ENCODE results near the gene SEMA7A.
"Not testable (repeated sequence)": the region's sequence is repeated elsewhere in the genome, so short reads cannot be mapped to it uniquely, and the experiment has no call there.

Gene SEMA7A

DNA sequence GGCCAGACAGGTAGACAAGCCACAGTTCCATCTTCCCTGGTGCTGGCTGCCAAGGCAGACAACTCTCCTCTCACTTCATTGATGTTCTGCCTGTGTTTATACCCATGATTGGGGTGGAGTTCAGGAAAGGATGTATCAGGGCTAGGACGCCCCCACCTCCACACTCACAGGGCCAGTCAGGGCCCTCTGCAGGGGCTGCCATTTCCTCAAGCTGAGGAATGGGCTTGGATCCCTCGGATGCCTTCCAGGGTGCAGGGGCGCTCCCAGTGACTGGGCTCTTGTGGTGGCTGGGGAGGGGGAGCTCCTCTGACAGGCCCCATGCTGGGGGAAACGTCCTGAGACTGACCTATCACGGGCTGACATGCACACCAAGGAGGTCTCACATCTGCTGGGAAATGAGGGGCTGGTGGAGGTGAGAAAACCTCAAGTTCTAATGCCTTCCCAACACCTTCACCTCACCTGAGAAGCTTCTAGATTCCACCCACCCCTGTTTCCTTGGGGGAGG, 31.4 kb downstream of the SEMA7A start:
- DNase-seq (ENCODE audit: low read depth in 2 of 2, low spot score in 1 of 2): no peak

DNA sequence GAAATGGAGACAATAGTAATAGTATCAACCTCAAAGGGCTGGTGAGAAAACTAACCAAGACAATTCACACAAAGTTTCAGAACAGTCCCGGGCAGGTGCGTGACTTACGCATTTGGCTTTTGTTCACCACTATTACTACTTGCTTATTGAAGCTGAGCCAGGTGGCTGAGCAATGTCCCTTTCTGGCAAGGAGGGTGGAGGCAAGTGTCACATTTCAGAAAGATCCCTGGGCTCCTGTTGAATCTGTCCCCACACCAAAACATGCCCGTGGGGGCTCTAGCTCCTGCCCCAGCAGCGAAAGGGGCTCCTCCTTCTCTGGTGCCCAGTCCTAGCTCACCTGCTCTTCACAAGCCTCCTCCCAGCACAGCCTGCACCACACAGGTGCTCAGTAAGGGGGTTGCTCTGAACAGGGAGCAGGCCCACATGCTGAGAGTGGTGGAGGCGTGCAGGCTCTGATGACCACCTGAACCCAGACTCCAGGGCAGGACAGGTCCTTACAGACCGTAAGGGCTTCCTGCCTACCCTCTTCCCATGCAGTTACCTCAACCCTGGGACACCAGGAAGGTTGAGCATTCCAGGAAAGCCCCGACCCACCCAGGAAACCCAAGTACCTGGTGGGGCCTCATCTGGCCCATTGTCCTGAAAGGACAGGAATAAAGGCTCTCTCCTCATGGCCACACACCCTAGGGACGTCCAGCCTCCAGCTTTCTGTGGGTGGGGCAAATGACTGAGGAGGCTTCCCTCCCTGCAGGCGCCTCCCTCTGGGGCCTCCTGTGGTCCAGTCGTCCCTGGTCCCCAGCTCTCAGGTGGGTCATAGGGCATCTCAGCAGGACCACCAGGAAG, 32.6 kb downstream of the SEMA7A start:
- DNase-seq (ENCODE audit: low read depth in 2 of 2, low spot score in 1 of 2): no peak

DNA sequence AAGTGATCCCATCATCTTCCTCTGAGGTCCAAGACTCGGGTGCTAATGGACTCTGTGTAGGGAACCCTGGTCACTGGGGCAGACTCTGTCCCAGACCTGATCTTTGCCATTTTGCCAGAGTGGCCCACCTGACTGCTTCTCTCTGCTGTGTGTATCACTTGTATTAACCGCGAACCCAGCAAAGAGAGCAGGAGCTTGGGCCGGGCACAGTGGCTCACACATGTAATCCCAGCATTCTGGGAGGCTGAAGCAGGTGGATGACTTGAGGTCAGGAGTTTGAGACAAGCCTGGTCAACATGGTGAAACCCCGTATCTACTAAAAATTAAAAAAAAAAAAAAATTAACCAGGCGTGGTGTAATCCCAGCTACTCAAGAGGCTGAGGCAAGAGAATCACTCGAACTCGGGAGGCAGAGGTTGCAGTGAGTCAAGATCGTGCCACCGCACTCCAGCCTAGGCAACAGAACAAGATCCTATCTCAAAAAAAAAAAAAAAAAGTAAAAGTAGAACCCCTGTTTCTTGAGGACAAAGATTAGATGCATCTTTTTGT, 33.4 kb downstream of the SEMA7A start:
- DNase-seq (ENCODE audit: low read depth in 2 of 2, low spot score in 1 of 2): no peak

DNA sequence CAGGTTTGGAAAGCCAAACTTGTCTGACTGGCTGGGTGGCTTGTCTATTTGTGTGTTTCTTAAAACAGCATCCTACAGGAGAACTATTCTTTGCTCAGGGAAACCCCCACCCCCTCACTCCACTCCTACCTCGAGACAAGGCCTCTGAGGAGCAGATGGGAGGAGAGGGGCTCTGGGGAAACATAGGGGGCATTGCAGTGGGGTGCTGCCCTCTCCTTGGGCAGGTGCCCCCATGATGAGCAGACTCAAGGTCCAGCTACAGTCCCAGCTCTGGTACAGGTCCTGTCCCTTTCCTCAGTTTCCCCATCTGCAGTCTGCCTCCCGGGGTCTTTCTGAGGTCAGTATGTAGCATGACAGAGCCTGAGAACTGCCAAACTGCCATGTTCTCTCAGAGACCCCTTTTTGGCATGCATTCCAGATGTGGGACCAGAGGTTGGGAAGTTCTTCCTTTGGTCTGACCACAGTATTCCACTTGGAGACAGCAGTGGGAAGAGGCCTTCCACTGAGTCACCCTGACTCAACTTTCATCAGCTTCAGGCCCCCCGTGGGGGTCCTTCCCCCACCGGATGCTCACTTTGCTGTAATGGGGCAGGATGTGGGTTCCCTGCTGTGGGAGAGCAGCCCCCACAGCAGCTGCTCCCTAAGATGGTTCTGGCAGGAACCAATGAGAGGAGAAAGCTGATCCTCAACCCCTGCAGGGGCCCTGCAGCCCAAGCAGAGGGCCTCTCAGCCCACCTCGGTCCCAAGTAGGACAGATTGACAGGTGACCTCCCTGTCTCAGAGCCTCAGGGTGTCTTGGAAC, 34.0 kb downstream of the SEMA7A start:
- no peak for DNase-seq (ENCODE audit: low read depth in 2 of 2, low spot score in 1 of 2)

DNA sequence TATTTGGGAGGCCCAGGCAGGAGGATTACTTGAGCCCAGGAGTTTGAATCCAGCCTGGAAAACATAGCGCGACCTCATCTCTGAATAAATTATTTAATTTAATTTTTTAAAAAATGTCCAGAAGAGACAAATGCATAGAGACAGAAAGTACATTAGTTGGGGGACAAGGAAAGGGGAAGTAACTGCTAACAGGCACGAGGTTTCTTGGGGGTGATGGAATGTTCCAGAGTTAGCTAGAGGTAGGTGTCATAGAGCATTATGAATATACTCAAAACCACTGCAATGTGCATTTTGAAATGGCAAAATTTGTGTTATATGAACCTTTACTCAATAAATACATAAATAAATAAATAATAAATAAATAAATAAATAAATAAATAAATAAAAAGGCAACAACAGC, 34.7 kb downstream of the SEMA7A start:
- DNase-seq (ENCODE audit: low read depth in 2 of 2, low spot score in 1 of 2): no peak

DNA sequence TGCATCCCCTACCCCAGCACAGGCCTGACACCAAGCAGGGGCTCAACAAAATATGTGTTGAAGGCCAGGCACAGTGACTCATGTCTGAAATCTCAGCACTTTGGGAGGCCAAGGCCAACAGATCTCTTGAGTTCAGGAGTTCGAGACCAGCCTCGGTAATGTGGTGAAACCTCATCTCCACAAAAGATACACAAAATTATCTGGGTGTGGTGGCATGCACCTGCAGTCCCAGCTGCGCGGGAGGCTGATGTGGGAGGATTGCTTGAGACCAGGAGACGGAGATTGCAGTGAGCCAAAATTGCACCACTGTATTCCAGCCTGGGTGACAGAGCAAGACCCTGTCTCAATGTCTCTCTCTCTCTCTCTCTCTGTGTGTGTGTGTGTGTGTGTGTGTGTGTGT, 35.6 kb downstream of the SEMA7A start:
- DNase-seq (ENCODE audit: low read depth in 2 of 2, low spot score in 1 of 2): no peak

DNA sequence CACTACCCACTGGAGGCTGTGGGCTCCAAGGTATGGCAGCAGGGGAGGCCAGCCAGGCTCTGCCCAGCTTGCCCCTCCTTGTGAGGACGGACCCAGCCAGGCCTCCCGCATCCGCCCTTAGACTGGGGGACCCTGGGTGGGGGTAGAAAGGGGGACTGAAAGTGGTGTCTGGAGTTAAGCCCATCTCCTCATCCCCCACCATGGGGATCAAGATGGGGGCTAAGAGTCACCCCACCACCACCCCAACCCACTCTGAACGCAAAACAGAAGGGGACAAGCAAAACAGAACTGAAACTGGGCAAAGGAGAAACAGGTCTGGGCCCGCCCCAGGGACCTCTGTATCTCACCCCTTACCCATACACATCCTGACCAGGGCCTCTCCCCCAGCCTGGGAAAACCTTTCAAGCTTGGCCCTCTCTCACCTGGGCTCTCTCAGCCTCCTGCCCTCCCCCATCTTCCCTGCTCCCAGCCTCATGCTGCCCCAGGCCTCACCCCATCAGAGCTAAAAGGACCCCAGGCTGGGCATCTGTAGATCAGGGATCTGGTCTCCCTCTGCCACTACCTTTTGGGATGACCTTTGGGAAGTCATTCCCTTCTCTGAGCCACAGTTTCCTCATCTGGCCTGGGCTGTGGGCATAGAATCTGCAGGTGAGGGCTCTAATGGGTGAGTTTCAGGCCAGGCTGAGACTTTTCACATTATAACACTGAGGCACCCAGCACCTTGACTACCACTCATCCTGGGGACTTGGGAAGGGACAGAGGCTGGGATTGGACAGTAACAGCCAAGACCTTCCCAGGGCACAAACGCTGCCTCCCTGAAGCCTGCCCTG, 36.3 kb downstream of the SEMA7A start:
- no peak for DNase-seq (ENCODE audit: low read depth in 2 of 2, low spot score in 1 of 2)

DNA sequence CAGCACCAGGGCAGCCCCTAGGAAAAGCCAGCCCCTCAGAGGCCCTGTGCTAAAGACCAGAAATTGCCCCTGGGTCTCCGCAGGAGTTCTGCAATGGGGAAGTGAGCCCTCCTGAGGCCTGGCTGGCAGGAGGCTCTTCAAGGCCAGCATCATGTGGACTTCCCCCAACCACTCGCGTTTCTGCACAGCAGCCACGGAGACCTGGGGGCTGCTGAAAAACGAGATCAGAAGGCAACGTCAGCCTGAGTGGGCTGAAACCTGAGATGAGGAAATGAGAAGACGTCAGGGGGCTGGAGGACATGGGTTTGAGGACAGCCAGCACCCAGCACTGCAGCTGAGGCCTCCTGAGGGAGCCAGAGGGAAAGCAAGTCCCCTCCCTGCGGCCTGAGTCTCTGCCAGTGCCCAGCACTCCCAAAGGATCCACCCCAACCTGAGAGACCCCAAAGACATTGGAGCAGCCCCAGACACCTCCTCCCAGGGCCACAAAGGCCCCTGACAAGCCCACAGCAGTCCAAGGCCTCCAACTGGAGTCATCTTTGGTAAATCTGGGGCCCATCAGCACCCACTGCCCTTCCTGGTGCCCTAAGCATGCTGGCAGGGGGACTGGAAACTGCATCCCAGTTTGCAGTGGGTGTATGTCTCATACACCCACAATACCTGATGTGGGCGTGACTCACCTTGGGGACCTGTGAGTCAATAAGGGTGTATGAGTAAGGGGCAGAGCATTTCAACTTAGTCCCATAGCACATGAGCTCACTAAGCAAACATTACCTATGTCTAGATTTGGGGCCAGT, 37.1 kb downstream of the SEMA7A start:
- no peak for DNase-seq (ENCODE audit: low read depth in 2 of 2, low spot score in 1 of 2)

DNA sequence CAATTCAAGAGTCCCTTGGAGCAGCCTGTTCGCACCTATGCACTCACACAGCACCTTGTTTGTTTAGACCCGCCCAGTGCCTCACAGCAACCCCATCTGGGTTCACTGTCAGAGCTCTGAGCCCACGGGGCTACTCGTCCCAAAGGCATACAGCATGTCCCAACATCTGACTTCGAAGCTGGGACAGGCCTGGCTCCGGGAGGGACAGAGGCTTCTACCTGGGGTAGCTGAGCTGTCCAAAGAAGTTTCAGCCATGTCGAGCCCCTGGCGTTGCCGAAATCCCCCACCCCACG, 37.7 kb downstream of the SEMA7A start:
- no peak for DNase-seq (ENCODE audit: low read depth in 2 of 2, low spot score in 1 of 2)

DNA sequence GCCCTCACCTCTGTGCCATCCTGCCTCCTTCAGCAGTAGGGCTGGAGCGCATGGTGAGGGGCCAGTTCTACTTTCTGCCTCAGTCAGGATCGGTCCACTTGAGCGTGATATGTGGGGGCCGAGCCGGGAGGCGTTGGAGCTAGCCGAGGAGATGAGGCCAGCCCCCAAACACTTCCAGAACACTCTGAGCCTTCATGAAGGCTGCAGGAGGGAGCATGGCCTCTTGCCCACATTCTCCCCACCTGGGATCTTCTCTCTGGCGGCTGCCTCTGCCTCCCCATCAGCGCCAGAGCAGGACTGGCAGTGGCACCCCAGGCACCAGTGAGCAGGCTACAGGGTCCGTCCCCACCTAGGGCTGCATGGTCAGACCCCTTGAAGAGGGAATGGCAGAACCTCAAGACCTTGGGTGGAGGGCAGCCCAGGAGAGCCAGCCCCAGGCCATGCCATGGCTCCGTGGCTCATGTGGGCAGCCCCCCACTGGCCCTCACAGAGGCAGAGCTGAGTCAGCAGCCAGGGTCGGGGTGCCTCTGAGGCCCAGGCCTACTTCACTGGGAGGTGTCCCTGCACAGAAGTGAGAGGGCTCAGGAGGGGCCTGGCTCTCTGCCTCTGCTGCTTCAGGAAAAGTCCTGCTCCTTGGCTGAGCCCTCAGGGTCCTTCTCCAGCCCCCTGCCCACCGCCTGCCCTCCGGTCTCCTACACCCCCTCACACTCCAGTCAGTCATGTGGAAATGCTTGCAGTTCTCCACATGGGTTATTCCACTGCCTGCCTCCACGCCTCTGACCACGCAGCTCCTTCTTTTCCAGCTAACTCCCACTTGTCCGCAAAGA, 38.2 kb downstream of the SEMA7A start:
- DNase-seq (ENCODE audit: low read depth in 2 of 2, low spot score in 1 of 2): no peak

DNA sequence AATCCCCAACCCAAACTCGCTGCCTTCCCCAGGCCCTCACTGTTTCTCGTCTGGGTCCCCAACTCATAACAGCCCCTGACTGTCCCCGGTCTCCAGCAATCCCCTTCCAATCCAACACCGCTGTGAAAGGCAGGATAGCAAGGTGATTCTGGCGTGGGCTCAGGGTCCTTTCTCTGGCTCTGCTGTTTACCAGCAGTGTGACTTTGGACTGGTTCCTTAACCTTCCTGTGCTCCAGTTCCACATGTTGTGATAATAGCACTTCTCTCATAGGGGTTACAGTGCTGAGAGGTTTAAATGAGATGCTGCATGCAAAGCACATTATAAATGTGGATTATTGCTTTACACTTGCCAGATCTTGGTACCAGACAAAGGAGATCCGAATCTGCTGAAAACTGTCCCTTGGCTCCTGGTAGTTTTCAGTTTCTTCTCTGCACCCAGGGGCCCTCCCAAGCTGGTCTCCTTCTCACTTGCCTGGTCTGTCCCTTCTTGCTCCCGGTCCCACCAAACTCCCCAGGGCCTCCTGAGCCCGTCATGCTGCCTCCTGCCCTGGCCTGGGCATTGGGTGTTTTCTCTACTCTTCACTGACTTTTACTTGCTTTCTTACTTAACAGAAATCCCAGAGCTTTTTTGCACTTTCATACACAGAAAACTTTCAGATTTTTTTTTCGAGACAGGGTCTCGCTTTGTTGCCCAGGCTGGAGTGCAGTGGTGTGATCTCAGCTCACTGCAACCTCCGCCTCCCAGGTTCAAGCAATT, 39.5 kb downstream of the SEMA7A start:
- no peak for DNase-seq (ENCODE audit: low read depth in 2 of 2, low spot score in 1 of 2)

DNA sequence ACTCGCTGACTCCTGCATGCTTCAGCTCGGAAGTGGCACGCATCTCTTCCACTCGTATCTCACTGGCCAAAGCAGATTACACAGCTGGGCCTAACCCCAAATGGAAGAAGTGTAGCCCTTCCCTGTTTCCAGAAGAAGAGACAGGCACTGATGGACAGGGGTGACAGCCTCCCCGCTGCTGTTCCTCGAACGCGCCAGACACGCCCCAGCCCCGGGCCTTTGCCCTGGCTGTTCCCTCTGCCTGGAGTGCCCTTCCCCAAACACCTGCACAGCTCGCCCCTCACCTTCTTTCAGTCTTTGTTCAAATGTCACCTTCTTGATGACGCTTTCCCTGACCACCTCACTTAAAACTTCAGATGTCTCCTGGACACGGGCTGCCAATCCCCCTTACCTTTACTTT, 40.3 kb downstream of the SEMA7A start:
- no peak for DNase-seq (ENCODE audit: low read depth in 2 of 2, low spot score in 1 of 2)

DNA sequence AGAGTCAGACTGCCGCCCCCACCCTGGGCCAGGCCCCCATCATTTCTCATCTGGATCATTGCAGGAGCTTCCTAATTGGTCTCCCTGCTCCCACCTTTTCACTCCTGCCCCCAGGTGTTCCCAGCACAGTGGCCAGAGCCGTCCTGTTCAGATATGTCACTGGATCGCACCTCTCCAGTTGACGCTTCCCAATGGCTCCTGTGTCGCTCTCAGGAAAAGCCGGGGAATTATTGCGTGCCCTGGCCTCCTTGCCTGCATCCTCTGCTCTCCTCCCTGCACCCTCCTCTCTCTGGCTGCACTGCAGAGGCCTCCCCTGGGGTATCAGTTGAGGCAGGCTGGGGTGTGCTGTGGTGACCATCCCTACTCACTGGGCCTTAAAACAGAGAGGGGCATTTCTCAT, 40.9 kb downstream of the SEMA7A start:
- DNase-seq (ENCODE audit: low read depth in 2 of 2, low spot score in 1 of 2): no peak

DNA sequence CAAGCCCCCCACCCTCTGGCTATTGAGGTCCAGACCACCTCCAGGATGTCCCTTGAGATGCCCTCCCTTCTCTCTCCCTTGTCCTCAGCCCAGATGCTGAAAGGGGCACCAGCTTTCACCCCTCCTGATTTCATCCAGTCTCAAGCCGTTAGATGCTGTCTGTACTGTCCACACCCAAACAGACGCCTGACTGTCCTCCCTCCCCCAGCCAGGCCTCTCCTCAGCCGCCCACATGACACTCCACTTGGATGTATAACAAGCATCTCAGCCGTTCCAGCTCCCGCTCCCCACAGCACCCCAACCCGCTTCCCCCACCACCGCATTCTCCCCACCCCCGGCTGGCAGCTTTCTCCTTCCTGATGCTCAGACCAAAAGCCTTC, 41.3 kb downstream of the SEMA7A start:
- DNase-seq (ENCODE audit: low read depth in 2 of 2, low spot score in 1 of 2): no peak

DNA sequence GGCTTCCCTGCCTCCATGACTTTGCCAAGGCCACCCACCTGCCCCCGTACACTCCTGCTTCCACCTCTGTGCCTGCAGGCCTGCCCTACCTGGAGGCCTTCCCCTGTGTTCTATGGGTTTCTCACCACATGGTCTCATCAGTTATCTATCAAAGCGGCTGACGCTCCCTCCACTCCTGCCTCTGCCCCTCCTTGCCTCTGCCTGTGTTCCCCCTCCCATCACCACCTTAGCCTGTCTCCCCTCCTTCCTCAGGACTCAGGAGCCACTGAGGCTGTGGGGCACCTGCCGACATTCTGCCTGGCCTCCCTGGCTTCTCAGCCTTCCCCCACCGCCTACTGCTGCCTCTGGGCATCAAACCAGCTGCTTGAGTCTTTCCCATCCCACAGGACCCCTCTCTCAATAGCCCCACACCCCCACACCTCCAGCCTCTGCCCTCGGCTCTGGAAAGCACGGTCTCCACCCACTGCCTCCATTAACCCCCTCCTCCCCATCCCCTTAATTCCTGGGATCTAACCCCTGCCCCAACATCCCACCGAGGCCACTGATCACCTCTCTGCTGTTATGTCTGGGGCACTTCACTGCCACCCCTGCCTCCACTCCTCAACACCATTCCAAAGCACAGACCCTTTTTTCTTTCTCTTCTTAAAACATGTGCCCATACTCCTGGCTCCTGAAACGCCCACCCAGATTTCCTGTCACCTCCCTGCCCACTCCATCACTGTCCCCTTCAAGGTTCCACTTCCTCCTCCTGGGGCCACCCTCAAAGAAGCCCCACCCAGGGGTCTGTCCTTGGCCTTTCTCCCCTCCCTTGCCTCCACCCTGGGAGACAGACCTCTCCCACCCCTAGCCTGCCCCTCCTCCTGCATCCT, 41.9 kb downstream of the SEMA7A start:
- no peak for DNase-seq (ENCODE audit: low read depth in 2 of 2, low spot score in 1 of 2)

DNA sequence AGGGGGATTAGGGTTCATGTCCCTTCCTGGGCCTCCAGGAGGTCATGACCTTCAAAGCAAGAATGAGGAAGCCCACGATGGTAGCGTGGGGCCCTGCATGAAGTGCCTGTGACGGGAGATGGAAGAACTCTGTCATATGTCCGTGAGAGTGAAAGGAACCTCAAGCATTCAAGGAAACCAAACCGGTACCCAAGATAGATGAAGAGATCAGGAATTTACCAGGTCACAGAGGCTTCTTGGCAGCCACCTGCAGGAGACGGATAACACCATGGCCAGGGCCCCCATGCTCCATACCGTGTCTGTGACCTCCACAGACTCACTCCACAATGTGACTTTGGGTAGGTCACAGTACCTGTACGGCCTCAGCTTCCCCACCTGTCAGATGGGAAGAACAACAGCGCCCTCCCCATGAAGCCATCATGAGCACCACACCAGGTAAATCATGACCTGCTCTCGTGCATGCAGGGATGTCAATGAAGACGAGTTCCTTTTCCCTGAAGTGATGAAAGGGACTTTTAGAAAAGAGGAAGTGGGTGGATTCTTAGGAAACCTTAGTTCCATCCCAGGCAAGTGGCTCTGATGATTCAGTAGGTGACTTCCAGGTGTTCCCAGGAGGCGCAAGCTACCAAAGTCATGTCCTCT, 43.0 kb downstream of the SEMA7A start:
- DNase-seq (ENCODE audit: low read depth in 2 of 2, low spot score in 1 of 2): no peak

DNA sequence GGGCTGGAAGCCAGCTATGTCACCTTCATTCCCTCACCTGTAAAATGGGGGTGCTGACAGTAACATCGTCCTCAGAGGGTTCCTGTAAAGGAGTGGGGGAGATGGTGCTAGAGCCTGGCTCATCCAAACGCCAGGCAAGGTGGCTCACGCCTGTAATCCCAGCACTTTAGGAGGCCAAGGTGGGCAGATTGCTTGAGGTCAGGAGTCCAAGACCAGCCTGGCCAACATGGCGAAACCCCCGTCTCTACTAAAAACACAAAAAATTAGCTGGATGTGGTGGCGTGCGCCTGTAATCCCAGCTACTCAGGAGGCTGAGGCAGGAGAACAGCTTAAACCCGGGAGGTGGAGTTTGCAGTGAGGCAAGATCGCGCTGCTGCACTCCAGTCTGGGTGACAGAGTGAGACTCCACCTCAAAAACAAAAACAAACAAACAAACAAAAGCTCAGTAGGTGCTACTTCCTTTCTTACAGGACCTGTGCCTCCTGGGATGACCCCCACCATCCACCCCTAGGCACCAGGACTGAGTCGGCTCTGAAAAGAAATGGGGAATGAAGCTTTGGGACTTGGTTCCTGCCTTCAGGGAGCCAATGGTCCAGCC, 43.6 kb downstream of the SEMA7A start:
- DNase-seq (ENCODE audit: low read depth in 2 of 2, low spot score in 1 of 2): not testable (repeated sequence)

Measured in stimulated activated CD8-positive, alpha-beta memory T cell treated with anti-CD3 and anti-CD28 coated beads, Interleukin-4, amount 100 ng/mL, for 1 hour (primary cell).